C4-2B (cell line): ENCODE results near the gene STEAP3.

ENCODE experiments used
- ZFX ChIP-seq: fragments of 450-650 bp; IDR thresholded peaks from 2 replicates; pipeline ENCODE4 v1.6.1; 2017
- TF ChIP-seq, protein P1 (sequence below): fragments of 450-650 bp; conservative IDR thresholded peaks from 2 replicates; pipeline ENCODE4 v1.5.1; 2017; ENCODE audit warnings: mild to moderate bottlenecking

DNA sequence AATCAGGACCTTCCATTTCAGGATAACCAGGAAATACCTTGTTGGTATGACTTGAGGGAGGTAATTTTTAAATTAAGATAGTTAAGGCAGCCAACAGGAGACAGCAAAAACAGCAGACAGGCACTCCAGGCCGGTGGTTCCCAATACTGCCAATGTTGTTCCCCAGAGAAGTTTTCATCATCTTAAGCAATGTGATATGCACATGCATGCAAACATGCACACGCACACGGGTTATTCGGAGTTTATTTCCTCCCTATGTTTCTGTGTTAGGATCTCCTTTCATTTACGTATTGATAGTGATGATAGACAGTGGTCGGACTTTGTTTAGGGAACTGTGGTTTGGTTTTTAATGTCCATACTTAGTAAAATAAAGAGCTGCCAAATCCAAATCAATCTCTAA lies 55.3 kb downstream of the STEAP3 start:
- TF ChIP-seq, protein P1, sequence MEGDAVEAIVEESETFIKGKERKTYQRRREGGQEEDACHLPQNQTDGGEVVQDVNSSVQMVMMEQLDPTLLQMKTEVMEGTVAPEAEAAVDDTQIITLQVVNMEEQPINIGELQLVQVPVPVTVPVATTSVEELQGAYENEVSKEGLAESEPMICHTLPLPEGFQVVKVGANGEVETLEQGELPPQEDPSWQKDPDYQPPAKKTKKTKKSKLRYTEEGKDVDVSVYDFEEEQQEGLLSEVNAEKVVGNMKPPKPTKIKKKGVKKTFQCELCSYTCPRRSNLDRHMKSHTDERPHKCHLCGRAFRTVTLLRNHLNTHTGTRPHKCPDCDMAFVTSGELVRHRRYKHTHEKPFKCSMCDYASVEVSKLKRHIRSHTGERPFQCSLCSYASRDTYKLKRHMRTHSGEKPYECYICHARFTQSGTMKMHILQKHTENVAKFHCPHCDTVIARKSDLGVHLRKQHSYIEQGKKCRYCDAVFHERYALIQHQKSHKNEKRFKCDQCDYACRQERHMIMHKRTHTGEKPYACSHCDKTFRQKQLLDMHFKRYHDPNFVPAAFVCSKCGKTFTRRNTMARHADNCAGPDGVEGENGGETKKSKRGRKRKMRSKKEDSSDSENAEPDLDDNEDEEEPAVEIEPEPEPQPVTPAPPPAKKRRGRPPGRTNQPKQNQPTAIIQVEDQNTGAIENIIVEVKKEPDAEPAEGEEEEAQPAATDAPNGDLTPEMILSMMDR = no peak
- no peak for TF ChIP-seq ZFX
